C4-2B (cell line): ENCODE results near the gene PLSCR5.

Experiments used
- H3K27ac ChIP-seq: fragments of 450-650 bp; 2 replicates; pipeline ENCODE4 v1.5.1; 2017
- CTCF ChIP-seq: fragments of 450-650 bp; conservative IDR thresholded peaks from 2 replicates; pipeline ENCODE4 v1.5.1; 2017; ENCODE audit warnings: mild to moderate bottlenecking
- ZFX ChIP-seq: fragments of 450-650 bp; IDR thresholded peaks from 2 replicates; pipeline ENCODE4 v1.6.1; 2017

The PLSCR5 gene

GRCh38 chr3:146544929-146545528 is 60.1 kb downstream of the PLSCR5 start:
- H3K27ac ChIP-seq: no peak overlapping the region
- TF ChIP-seq CTCF (no peak), ZFX (no peak)

- TF ChIP-seq ZFX (no peak), CTCF (no peak)
- H3K27ac ChIP-seq: no peak within 1 kb of the TSS
Measured at GRCh38 chr3:146544002-146544928, 60.9 kb downstream of the PLSCR5 start, which contains the start of gene PLSCR1. Gene PLSCR1 (minus strand): TSS chr3:146544607. CDS start chr3:146536552, 8,055 bp downstream.

- no peak for TF ChIP-seq CTCF
- TF ChIP-seq ZFX: no peak
- no peak overlapping the region for H3K27ac ChIP-seq
Measured at GRCh38 chr3:146543461-146544001, 61.6 kb downstream of the PLSCR5 start.

GRCh38 chr3:146542978-146543377 is 62.2 kb downstream of the PLSCR5 start:
- H3K27ac ChIP-seq: no peak overlapping the region
- TF ChIP-seq CTCF: no peak
- no peak for TF ChIP-seq ZFX

- TF ChIP-seq CTCF: no peak
- no peak for TF ChIP-seq ZFX
- H3K27ac ChIP-seq: no peak overlapping the region
Measured at GRCh38 chr3:146542179-146542578, 63.0 kb downstream of the PLSCR5 start.

GRCh38 chr3:146540978-146541377 is 64.2 kb downstream of the PLSCR5 start:
- no peak overlapping the region for H3K27ac ChIP-seq
- TF ChIP-seq ZFX (no peak), CTCF (no peak)

- TF ChIP-seq CTCF (no peak), ZFX (no peak)
Measured at GRCh38 chr3:146540236-146540635, 64.9 kb downstream of the PLSCR5 start.

More at GRCh38 chr3:146540236-146540635, 64.9 kb downstream of the PLSCR5 start:
- no peak overlapping the region for H3K27ac ChIP-seq
